Stomach smooth muscle (tissue), 2 donors: Measurements from ENCODE around the gene UCP3.

Experiments
- H3K27ac ChIP-seq: one replicate; pipeline ENCODE4 v1.7.0; 2013; ENCODE audit warnings: mild to moderate bottlenecking, low read length, inconsistent platforms
- H3K27me3 ChIP-seq, 2 donors: one replicate each; pipeline ENCODE4 v1.7.0; 2013; ENCODE audit warnings: low read length in 2 of 2; ENCODE audit not compliant: insufficient read depth in 2 of 2, control insufficient read depth in 1 of 2
- H3K36me3 ChIP-seq, 2 donors: one replicate each; pipeline ENCODE4 v1.7.0; 2013; ENCODE audit warnings: low read length in 2 of 2; ENCODE audit not compliant: control insufficient read depth in 2 of 2, insufficient read depth in 2 of 2
- H3K4me1 ChIP-seq: one replicate; pipeline ENCODE4 v1.7.0; 2013; ENCODE audit warnings: low read length; ENCODE audit not compliant: control insufficient read depth, insufficient read depth
- H3K4me3 ChIP-seq, 2 donors: one replicate each; pipeline ENCODE4 v1.7.0; 2013; ENCODE audit warnings: low read length in 2 of 2
- H3K9ac ChIP-seq, 2 donors: one replicate each; pipeline ENCODE4 v1.7.0; 2013; ENCODE audit warnings: low read length in 2 of 2, mild to moderate bottlenecking in 1 of 2
- H3K9me3 ChIP-seq, 2 donors: one replicate each; pipeline ENCODE4 v1.7.0; 2013; ENCODE audit warnings: low read length in 2 of 2; ENCODE audit not compliant: control insufficient read depth in 2 of 2
- donor health status: healthy.
- donor health status: Pancreatic carcinoma.

Gene UCP3

DNA sequence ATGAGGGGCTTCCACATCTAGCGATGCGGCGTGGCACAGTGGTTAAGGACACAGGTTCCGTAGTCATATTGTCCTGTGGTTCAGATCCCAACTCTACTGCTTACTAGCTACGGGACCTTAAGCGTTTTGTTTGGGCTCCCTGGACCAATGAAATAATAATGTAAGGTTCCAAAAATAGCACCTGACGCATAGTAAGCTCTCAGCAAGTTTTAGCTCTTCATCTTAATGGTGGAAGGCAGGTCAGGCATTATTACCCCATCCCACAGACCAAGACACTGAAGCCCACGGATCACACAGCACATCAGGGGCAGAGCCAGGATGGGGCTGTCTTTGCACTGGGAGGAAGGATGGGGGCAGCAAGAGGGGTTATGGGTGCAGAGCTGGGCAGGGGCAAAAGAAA lies 45.0 kb downstream of the UCP3 start:
- no peak overlapping the region for H3K27ac ChIP-seq
- H3K36me3 ChIP-seq, result no peaks in the 10 kb centered on the region
- H3K4me1 ChIP-seq, result peaks cover 10% of the 10 kb centered on the region
- H3K4me3 ChIP-seq, result no peak overlapping the region
- H3K9ac ChIP-seq, result peak overlapping the region in 1 of 2 donors; percentile 21
- H3K27me3 ChIP-seq, result peaks cover 0 to 5% of the 10 kb centered on the region in 2 donors
- no peaks in the 10 kb centered on the region for H3K9me3 ChIP-seq

DNA sequence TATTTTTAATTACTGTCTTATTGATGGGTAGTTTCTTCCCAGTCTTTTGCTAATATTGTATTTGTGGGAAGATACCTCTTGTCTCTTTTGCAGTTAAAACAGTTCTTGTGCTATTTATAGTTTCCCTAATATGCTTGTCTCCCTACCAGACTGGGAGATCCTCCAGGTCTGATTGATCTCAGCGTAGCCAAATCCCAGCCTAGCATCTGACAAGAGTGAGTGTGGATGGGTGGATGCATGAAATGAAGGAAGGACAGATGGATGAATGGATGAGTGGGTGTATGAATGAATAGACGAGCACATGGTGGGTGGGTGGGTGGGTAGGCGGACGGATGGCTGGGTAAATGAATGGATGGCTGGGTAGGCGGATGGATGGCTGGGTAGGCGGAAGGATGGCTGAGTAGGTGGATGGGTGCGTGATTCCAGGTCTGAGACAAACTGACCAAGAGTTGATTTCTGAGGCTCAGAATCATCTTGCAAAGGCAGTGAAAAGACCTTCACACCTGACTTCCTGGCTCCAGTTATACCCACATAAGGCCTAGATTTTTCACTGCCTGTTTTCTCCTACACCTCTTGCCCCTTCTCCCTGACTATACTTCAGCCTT lies 46.7 kb downstream of the UCP3 start:
- no peak overlapping the region for H3K9ac ChIP-seq
- peaks cover 10% of the 10 kb centered on the region for H3K4me1 ChIP-seq
- peaks cover 2 to 5% of the 10 kb centered on the region in 2 donors for H3K27me3 ChIP-seq
- no peak overlapping the region for H3K4me3 ChIP-seq
- no peaks in the 10 kb centered on the region for H3K36me3 ChIP-seq
- no peaks in the 10 kb centered on the region for H3K9me3 ChIP-seq
- H3K27ac ChIP-seq, result no peak overlapping the region

DNA sequence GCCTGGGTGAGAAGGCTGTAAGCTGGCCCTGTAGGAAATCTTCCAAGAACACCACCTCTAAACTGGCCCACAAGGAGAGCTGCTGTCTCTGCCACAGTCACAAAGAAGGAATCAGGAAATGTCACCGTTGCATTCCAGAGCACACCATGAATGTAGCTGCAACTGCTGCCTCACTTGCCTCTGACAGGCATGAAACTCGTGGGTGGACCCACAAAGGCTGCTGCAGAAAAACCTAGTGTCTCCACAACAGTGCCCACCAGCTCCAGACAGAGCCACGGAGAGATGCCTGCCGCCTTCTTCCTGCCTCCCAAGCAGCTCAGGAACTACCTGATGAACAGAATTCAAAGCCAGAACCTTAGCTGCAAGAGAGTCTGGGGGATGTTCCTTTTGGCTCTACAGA lies 47.6 kb downstream of the UCP3 start:
- Histone ChIP-seq H3K9me3 (no peaks in the 10 kb centered on the region), H3K36me3 (no peaks in the 10 kb centered on the region), H3K4me3 (no peak overlapping the region), H3K4me1 (peaks cover 10% of the 10 kb centered on the region), H3K9ac (no peak overlapping the region), H3K27ac (no peak overlapping the region), H3K27me3 (peaks cover 2 to 5% of the 10 kb centered on the region in 2 donors)

DNA sequence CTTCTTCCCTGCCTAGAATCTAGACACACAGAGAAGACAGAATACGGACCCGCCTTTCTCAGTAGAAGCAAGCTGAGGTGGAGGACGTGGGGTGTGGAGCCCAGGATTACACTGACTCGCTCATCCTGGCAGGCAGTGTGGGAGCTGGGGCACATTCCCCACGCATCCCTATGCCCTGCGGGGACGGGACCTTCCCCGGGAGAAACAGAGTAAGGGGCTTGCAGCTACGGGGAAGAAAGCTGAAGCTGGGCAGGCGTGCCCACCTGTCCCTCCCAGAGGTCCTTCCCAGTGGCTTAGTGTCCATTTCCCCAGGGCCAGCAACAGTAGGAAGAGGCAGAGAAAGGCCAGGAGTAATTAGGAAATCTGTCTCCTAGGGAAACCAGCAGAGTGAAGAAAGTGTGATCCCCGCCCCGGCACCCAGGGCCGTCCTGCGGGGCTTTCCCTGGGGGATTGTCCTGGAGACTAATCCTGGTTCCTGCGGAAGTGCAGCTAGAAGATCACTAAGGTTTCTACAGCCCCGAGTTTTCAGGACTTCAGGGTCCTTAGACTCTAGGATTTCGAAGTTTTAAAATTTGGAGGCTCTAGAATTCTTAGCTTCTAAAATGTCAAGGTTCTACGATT lies 50.3 kb downstream of the UCP3 start:
- Histone ChIP-seq H3K4me1 (no peaks in the 10 kb centered on the region), H3K27me3 (peaks cover 2% of the 10 kb centered on the region in 2 donors), H3K4me3 (no peak overlapping the region), H3K27ac (no peak overlapping the region), H3K9me3 (no peaks in the 10 kb centered on the region), H3K9ac (no peak overlapping the region), H3K36me3 (no peaks in the 10 kb centered on the region)

DNA sequence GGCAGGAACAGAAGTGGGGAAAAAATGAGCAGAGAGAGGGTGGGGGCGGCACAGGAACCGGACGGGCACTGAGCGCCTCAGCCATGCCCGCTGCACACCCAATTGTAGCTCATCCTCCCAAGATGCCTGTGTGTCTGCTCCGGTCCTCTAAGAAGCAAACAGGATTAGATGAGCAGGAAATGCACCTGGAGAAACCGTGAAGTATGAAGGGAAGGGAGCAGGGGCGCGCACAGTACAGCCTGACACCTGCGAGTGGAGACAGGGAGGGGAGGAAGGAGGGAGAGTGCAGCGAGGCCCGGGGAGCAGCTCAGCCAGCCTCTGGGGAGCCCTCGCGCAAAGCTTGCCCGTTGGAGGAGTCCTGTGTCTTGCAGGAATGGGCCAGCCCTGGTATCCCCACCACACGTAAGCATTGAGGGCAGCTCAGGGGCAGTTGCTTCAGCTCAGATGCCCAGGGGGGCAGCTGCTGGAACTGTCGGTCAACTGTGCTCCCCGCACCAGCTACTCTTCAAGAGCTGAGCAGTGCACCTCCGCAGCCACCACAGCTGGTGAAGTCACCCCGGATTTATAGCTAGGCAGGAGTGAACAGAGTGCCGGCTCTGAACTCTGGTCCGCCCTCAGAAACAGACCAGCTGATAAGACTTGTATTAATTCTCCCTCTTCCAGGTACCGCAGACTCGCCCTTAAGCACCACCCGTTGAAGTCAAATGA lies 51.1 kb downstream of the UCP3 start:
- Histone ChIP-seq H3K27me3 (peaks cover under 1 to 2% of the 10 kb centered on the region in 2 donors), H3K4me1 (no peaks in the 10 kb centered on the region), H3K4me3 (no peak overlapping the region), H3K9me3 (no peaks in the 10 kb centered on the region), H3K27ac (no peak overlapping the region), H3K9ac (no peak overlapping the region), H3K36me3 (no peaks in the 10 kb centered on the region)

DNA sequence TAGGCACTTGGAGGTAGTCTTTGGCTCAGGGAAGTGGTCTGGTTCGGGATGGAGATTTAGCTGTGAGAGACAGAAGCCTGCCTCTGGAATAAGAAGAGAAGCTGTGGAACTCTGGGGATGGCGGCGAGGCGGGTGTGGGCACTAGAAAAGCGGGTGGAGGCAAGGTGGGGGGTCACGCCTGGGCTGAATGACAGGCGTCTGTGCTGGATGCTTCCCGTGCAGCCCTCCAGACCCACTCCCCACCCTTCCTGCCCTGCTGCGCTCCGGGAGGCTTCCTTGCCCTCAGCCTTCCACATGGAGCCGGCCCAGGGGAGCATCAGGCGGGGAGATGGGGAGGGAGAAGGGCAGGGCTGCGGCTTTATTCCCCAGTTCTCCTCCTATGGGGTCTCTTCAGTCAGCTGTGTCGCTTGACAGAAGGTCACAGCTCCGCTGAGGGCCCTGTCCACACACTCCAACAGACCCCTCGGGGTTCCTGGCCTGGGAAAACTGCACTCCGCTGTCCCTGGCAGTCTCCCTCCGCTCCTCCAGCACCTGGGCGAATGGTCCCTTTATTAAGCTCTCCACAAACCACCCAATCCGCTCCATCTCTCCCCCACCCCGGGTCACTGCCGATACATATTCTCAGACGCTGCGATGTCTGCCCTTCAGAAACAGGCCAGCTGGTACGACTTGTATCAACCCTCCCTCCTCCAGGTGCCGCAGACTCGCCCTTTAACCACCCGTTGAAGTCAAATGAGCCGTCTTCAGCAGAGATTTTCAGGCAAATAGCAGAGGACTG lies 51.8 kb downstream of the UCP3 start:
- no peaks in the 10 kb centered on the region for H3K36me3 ChIP-seq
- no peaks in the 10 kb centered on the region for H3K4me1 ChIP-seq
- H3K9ac ChIP-seq, result no peak overlapping the region
- peaks cover 0 to 2% of the 10 kb centered on the region in 2 donors for H3K27me3 ChIP-seq
- no peak overlapping the region for H3K27ac ChIP-seq
- no peak overlapping the region for H3K4me3 ChIP-seq
- H3K9me3 ChIP-seq, result no peaks in the 10 kb centered on the region

DNA sequence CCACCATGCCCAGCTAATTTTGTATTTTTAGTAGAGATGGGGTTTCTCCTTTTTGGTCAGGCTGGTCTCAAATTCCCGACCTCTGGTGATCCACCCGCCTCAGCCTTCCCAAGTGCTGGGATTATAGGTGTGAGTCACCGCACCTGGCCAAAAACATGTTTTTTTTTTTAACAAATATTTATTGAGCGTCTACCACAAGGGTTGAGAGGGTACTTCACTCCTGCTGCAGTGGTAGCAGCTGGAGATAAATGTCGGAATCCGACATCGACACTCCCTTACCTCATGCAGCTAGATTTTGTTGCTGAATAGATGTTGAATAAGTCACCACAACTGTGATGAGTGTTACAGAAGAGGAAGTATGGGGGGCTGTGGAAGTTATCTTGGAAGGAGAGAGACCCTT lies 57.1 kb downstream of the UCP3 start:
- H3K4me3 ChIP-seq, result no peak overlapping the region
- H3K4me1 ChIP-seq, result no peaks in the 10 kb centered on the region
- no peaks in the 10 kb centered on the region for H3K9me3 ChIP-seq
- no peak overlapping the region for H3K9ac ChIP-seq
- no peaks in the 10 kb centered on the region for H3K27me3 ChIP-seq
- H3K27ac ChIP-seq, result no peak overlapping the region
- no peaks in the 10 kb centered on the region for H3K36me3 ChIP-seq

DNA sequence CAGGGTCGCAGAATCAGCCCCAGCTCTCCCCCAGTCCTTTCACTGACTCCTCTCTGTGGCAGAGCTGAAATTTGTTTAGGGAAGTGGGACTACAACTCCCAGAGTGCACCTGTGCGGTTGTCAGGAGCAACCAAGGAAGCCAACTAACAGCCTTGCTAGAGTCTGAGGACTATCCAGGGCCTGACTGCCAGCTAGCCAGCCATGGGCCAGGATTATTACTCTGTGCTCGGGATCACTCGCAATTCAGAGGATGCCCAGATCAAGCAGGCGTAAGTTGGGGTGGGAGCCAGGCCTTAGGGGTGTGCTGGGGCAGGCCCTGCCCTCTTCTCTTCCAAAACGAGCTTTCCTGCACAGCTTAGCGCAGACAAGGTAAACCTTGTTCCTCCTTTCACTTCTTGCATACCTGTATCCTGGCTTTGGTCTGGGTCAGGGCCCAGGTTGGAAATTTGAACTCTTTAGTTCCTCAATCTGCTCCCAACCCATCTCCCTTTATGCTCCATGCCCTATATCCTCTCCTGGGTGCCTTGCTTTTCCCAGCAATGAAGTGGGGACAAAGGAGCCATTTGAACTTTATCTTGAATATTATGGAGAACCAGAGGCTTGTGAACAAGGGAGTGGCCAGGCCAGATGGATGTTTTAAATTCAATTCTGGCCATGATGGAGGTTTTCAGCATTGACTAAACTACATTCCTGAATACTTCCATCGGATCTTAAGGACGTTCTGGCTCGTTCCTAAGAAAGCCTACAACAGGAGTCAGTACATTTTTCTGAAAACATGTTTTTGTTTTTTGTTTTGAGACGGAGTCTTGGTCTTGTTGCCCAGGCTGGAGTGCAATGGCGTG lies 57.8 kb downstream of the UCP3 start, which contains the start of gene DNAJB13:
Gene DNAJB13, plus strand, starts transcription at position 158 of the 842 bp plus-strand sequence. Its CDS starts 44 bp downstream, at position 202.
- Histone ChIP-seq H3K27me3 (no peaks in the 10 kb centered on the region), H3K36me3 (no peaks in the 10 kb centered on the region), H3K9me3 (no peaks in the 10 kb centered on the region), H3K4me3 (no peak within 1 kb of the TSS), H3K27ac (no peak within 1 kb of the TSS), H3K9ac (no peak within 1 kb of the TSS), H3K4me1 (no peaks in the 10 kb centered on the region)
